ENCODE results near the gene USP40. TPM values are rescaled to one million over a fixed set of nuclear protein-coding genes. Genes with fewer than 3 reads are reported as not detected.

USP40 gene
- total and polyA plus RNA-seq, 4 donors: 16.7 to 80.4 (median 35.7) TPM

GRCh38 chr2:233498126-233498525 is 68.5 kb downstream of the USP40 start:
- Histone ChIP-seq H3K36me3 (ENCODE audit: control insufficient read depth in 4 of 4, insufficient read depth in 4 of 4, low read length in 4 of 4) (peaks cover 7 to 16% (median 13%) of the 10 kb centered on the region in 4 donors), H3K9ac (ENCODE audit: insufficient read depth in 1 of 2, low read length in 2 of 2) (no peak overlapping the region), H3K4me3 (no peak overlapping the region), H3K9me3 (ENCODE audit: control insufficient read depth in 4 of 4, insufficient read depth in 3 of 4, low read length in 3 of 4) (peaks cover 0 to 4% (median 3%) of the 10 kb centered on the region in 4 donors), H3K4me1 (ENCODE audit: control insufficient read depth in 5 of 5, insufficient read depth in 5 of 5, low read length in 5 of 5) (peaks cover 0 to 3% (median 0%) of the 10 kb centered on the region in 5 donors), H3K27me3 (ENCODE audit: control insufficient read depth in 3 of 3, insufficient read depth in 3 of 3, low read length in 2 of 3) (no peaks in the 10 kb centered on the region), H3K27ac (ENCODE audit: low read depth in 1 of 2, low read length in 1 of 2) (no peak overlapping the region)
- 96 to 97% methylated on average over 2 of the region's 2 CpGs for WGBS, 2 donors
- ATAC-seq (ENCODE audit: insufficient read depth, low FRiP score) (no peak), DNase-seq (no peak)
- no peak for TF ChIP-seq CTCF (IDR thresholded peaks at IDR 0.05; ENCODE audit: control extremely low read depth, extremely low read depth)

DNA sequence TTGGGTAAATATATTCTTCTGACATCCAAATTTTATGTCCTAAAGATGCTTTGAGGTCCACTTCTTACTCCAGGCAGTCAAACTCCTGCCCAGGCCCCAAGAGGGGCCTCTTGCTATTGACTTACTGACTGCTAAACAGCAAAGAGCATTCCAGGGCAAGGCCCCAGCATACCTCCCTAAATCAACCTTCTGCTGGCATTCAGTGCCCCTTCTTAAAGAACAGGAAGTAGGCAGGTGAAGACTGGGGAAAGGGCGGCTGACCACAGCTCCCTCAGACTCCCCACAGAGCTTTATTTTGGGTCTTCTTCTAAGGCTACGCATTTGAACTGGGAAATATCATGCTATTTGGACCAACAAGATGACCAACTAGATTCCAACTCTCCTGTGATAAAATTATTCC is 68.9 kb downstream of the USP40 start:
- 80 to 88% methylated on average over 2 of the region's 2 CpGs for WGBS, 2 donors
- Histone ChIP-seq H3K36me3 (ENCODE audit: control insufficient read depth in 4 of 4, insufficient read depth in 4 of 4, low read length in 4 of 4) (peaks cover 7 to 18% (median 15%) of the 10 kb centered on the region in 4 donors), H3K27ac (ENCODE audit: low read depth in 1 of 2, low read length in 1 of 2) (no peak overlapping the region), H3K4me1 (ENCODE audit: control insufficient read depth in 5 of 5, insufficient read depth in 5 of 5, low read length in 5 of 5) (peaks cover 0 to 3% (median 0%) of the 10 kb centered on the region in 5 donors), H3K9ac (ENCODE audit: insufficient read depth in 1 of 2, low read length in 2 of 2) (no peak overlapping the region), H3K27me3 (ENCODE audit: control insufficient read depth in 3 of 3, insufficient read depth in 3 of 3, low read length in 2 of 3) (no peaks in the 10 kb centered on the region), H3K9me3 (ENCODE audit: control insufficient read depth in 4 of 4, insufficient read depth in 3 of 4, low read length in 3 of 4) (peaks cover 0 to 4% (median 2%) of the 10 kb centered on the region in 4 donors), H3K4me3 (no peak overlapping the region)
- no peak for TF ChIP-seq CTCF (IDR thresholded peaks at IDR 0.05; ENCODE audit: control extremely low read depth, extremely low read depth)
- no peak for ATAC-seq (ENCODE audit: insufficient read depth, low FRiP score)
- no peak for DNase-seq

- H3K9me3 ChIP-seq (ENCODE audit: control insufficient read depth in 4 of 4, insufficient read depth in 3 of 4, low read length in 3 of 4): no peaks in the 10 kb centered on the region
- no peak overlapping the region for H3K9ac ChIP-seq (ENCODE audit: insufficient read depth in 1 of 2, low read length in 2 of 2)
- H3K36me3 ChIP-seq (ENCODE audit: control insufficient read depth in 4 of 4, insufficient read depth in 4 of 4, low read length in 4 of 4): peaks cover 4 to 20% (median 18%) of the 10 kb centered on the region in 4 donors
- no peak overlapping the region for H3K4me3 ChIP-seq
- H3K4me1 ChIP-seq (ENCODE audit: control insufficient read depth in 5 of 5, insufficient read depth in 5 of 5, low read length in 5 of 5): no peaks in the 10 kb centered on the region
- TF ChIP-seq CTCF (IDR thresholded peaks at IDR 0.05; ENCODE audit: control extremely low read depth, extremely low read depth): no peak
- DNase-seq (no peak), ATAC-seq (ENCODE audit: insufficient read depth, low FRiP score) (no peak)
- no peaks in the 10 kb centered on the region for H3K27me3 ChIP-seq (ENCODE audit: control insufficient read depth in 3 of 3, insufficient read depth in 3 of 3, low read length in 2 of 3)
- no peak overlapping the region for H3K27ac ChIP-seq (ENCODE audit: low read depth in 1 of 2, low read length in 1 of 2)
- WGBS, 2 donors: 75 to 77% methylated on average over 10 of the region's 10 CpGs
These were observed 70.8 kb downstream of the USP40 start for GRCh38 chr2:233495503-233496496.

Data from lung (tissue), 12 donors.